GM23338 (cell line): Measurements from ENCODE around the gene STAP2. TPM values are rescaled to one million over a fixed set of nuclear protein-coding genes. Genes with fewer than 3 reads are reported as not detected.
A peak's percentile ranks its signal among the peaks of the same experiment; 100 is the strongest.

Source experiments
- ATAC-seq: fragments of 200-7000 bp; cut with Tn5 transposase; 3 replicates; pipeline ENCODE4 v1.9.1; 2020
- DNase-seq: peaks from one replicate; pipeline ENCODE4 v3.0.0-alpha.2; 2015; ENCODE audit warnings: low spot score
- H2AFZ ChIP-seq: fragments of 200-600 bp; sonication (generic); 2 replicates; pipeline ENCODE4 v1.8.0; 2016; ENCODE audit warnings: antibody characterized with exemption, mild to moderate bottlenecking, moderate library complexity
- H3F3A ChIP-seq: fragments of 200-600 bp; sonication (generic); replicated peaks from 2 replicates; pipeline ENCODE4 v1.8.0; 2017; ENCODE audit warnings: antibody characterized with exemption, mixed run types, low read depth
- H3K27ac ChIP-seq: fragments of 200-600 bp; sonication (generic); 2 replicates; pipeline ENCODE4 v1.6.1; 2016; ENCODE audit warnings: low read depth
- H3K27me3 ChIP-seq: fragments of 200-600 bp; sonication (generic); 2 replicates; pipeline ENCODE4 v1.8.0; 2016; ENCODE audit warnings: mild to moderate bottlenecking, mixed run types, moderate library complexity; ENCODE audit not compliant: insufficient read depth
- H3K36me3 ChIP-seq: fragments of 200-600 bp; sonication (generic); 2 replicates; pipeline ENCODE4 v1.8.0; 2016; ENCODE audit warnings: mild to moderate bottlenecking; ENCODE audit not compliant: insufficient read depth
- H3K4me1 ChIP-seq: fragments of 200-600 bp; sonication (generic); 2 replicates; pipeline ENCODE4 v1.8.0; 2016; ENCODE audit warnings: mild to moderate bottlenecking, moderate library complexity; ENCODE audit not compliant: insufficient read depth
- H3K4me2 ChIP-seq: fragments of 200-600 bp; sonication (generic); 2 replicates; pipeline ENCODE4 v1.7.1; 2017; ENCODE audit warnings: mixed run types
- H3K4me3 ChIP-seq: fragments of 200-600 bp; sonication (generic); 2 replicates; pipeline ENCODE4 v1.6.1; 2016; ENCODE audit warnings: mixed run types
- H3K79me2 ChIP-seq: fragments of 200-600 bp; sonication (generic); replicated peaks from 2 replicates; pipeline ENCODE4 v1.8.0; 2017; ENCODE audit warnings: mild to moderate bottlenecking; ENCODE audit not compliant: insufficient read depth
- H3K9me2 ChIP-seq: fragments of 200-600 bp; sonication (generic); 2 replicates; pipeline ENCODE4 v1.8.0; 2017; ENCODE audit not compliant: insufficient read depth
- H4K20me1 ChIP-seq: fragments of 200-600 bp; sonication (generic); replicated peaks from 2 replicates; pipeline ENCODE4 v1.8.0; 2017; ENCODE audit warnings: mild to moderate bottlenecking; ENCODE audit not compliant: insufficient read depth
- H3K27ac Mint-ChIP-seq: 2 replicates; pipeline ENCODE4 v1.8.0; 2020; ENCODE audit warnings: inconsistent platforms, mild to moderate bottlenecking, moderate library complexity, mixed read lengths
- H3K27me3 Mint-ChIP-seq: 3 replicates; pipeline ENCODE4 v1.8.0; 2022; ENCODE audit warnings: low read depth, mild to moderate bottlenecking, moderate library complexity, mixed read lengths, inconsistent platforms; ENCODE audit not compliant: insufficient read depth, poor library complexity
- H3K36me3 Mint-ChIP-seq: 3 replicates; pipeline ENCODE4 v1.8.0; 2021; ENCODE audit warnings: low read depth, mild to moderate bottlenecking, inconsistent platforms, moderate library complexity, mixed read lengths
- H3K4me1 Mint-ChIP-seq: 3 replicates; pipeline ENCODE4 v1.8.0; 2020; ENCODE audit warnings: mild to moderate bottlenecking, inconsistent platforms, mixed read lengths
- H3K4me3 Mint-ChIP-seq: 3 replicates; pipeline ENCODE4 v1.8.0; 2021; ENCODE audit warnings: moderate library complexity, mild to moderate bottlenecking, inconsistent platforms, mixed read lengths
- H3K9me3 Mint-ChIP-seq: 3 replicates; pipeline ENCODE4 v1.8.0; 2020; ENCODE audit warnings: moderate library complexity, mild to moderate bottlenecking, inconsistent platforms, mixed read lengths
- CREB1 ChIP-seq: fragments of 250-450 bp; sonication (Bioruptor Pico); IDR thresholded peaks from 2 replicates; pipeline ENCODE4 v1.5.0; 2020; ENCODE audit warnings: low read depth, mild to moderate bottlenecking, moderate library complexity
- CTCF ChIP-seq, 2 experiments: fragments of 200-600 bp in 1 of 2; sonication (generic) in 1 of 2; conservative IDR thresholded peaks; 2 replicates each; pipeline versions ENCODE4 v1.5.1 to v1.6.1; 2016 to 2017; ENCODE audit warnings: antibody characterized with exemption in 2 of 2, low read depth in 2 of 2, mild to moderate bottlenecking in 2 of 2, moderate library complexity in 1 of 2
- ETS1 ChIP-seq: IDR thresholded peaks from 2 replicates; pipeline ENCODE4 v1.6.1; 2016; ENCODE audit warnings: antibody characterized with exemption
- EZH2 ChIP-seq: fragments of 200-600 bp; sonication (generic); IDR thresholded peaks from one replicate; pipeline ENCODE4 v1.8.0; 2017; ENCODE audit warnings: antibody characterized with exemption, mild to moderate bottlenecking, low read depth; ENCODE audit not compliant: unreplicated experiment
- EZH2phosphoT487 ChIP-seq: fragments of 200-600 bp; sonication (generic); IDR thresholded peaks from one replicate; pipeline ENCODE4 v1.8.1; 2018; ENCODE audit warnings: antibody characterized with exemption; ENCODE audit not compliant: unreplicated experiment
- JUNB ChIP-seq: IDR thresholded peaks from one replicate; pipeline ENCODE4 v1.6.1; 2016; ENCODE audit warnings: antibody characterized with exemption; ENCODE audit not compliant: unreplicated experiment
- POLR2AphosphoS5 ChIP-seq: IDR thresholded peaks from 2 replicates; pipeline ENCODE4 v1.6.1; 2016; ENCODE audit warnings: antibody characterized with exemption, low read depth
- STAT1 ChIP-seq: IDR thresholded peaks from one replicate; pipeline ENCODE4 v1.6.1; 2016; ENCODE audit warnings: antibody characterized with exemption; ENCODE audit not compliant: unreplicated experiment
- ZNF114 ChIP-seq: fragments of 250-450 bp; sonication (Bioruptor Pico); IDR thresholded peaks from 2 replicates; pipeline ENCODE4 v1.5.0; 2020; ENCODE audit warnings: mild to moderate bottlenecking, moderate library complexity
- polyA plus RNA-seq: library from polyadenylated mRNA; unstranded; fragments of >200 nt; fragmentation: Nextera tagmentation; extraction: Ambion mirVana; gene quantifications from 2 replicates; pipeline ENCODE4 v1.2.1, GENCODE V29; 2016
- total RNA-seq: library from RNA; depleted of rRNA; stranded (reverse); fragments of >200 nt; shearing (Covaris generic); gene quantifications from 2 replicates; pipeline ENCODE4 v1.2.3, GENCODE V29; 2014

STAP2 gene
- total and polyA plus RNA-seq, 2 experiments from 2014 or later, result 15.1 to 20.7 TPM

- peaks cover 20% of the 10 kb centered on the region for H3K36me3 Mint-ChIP-seq
- Histone ChIP-seq H3K4me1 (no peaks in the 10 kb centered on the region; the same call in 1 of the 2 replicates), H3K9me2 (no peaks in the 10 kb centered on the region), H3K36me3 (no peaks in the 10 kb centered on the region), H4K20me1 (no peaks in the 10 kb centered on the region; the same call in 1 of the 2 replicates), H3K27ac (peak overlapping the region; percentile 55), H3F3A (peaks cover 26% of the 10 kb centered on the region), H3K79me2 (no peaks in the 10 kb centered on the region), H3K27me3 (no peaks in the 10 kb centered on the region), H3K4me2 (no peak overlapping the region), H3K4me3 (no peak overlapping the region), H2AFZ (no peak overlapping the region)
- H3K9me3 Mint-ChIP-seq, result no peaks in the 10 kb centered on the region
- ATAC-seq, result peak; percentile 21
- peak; percentile 69 for DNase-seq
- H3K27me3 Mint-ChIP-seq, result peaks cover 20% of the 10 kb centered on the region
- no peak overlapping the region for H3K27ac Mint-ChIP-seq
- no peak overlapping the region for H3K4me3 Mint-ChIP-seq
- peaks cover 7% of the 10 kb centered on the region; the same call in 1 of the 3 replicates for H3K4me1 Mint-ChIP-seq
- TF ChIP-seq ZNF114 (no peak), ETS1 (no peak), EZH2 (no peak), CTCF (conservative IDR thresholded peaks at IDR 0.05; ENCODE audit: low read depth in 2 of 2) (0 out of 4 replicates have a peak, but pooled peaks of 1 of the 2 experiments have one; percentile 0), EZH2phosphoT487 (no peak), CREB1 (CRISPR knock-in tag) (no peak), STAT1 (no peak), JUNB (no peak), POLR2AphosphoS5 (peak; percentile 2; the same call in 1 of the 2 replicates)
These were observed 22.8 kb upstream of the STAP2 start for GRCh38 chr19:4361152-4362046.

GRCh38 chr19:4360641-4361151, 22.1 kb upstream of the STAP2 start:
- TF ChIP-seq POLR2AphosphoS5, result peak; percentile 33
- TF ChIP-seq EZH2phosphoT487, result no peak
- H3K4me3 Mint-ChIP-seq, result peak overlapping the region; percentile 16; the same call in 1 of the 3 replicates

More at GRCh38 chr19:4360641-4361151, 22.1 kb upstream of the STAP2 start:
- no peak for DNase-seq
- Mint-ChIP-seq H3K27ac (0 out of 2 replicates have a peak overlapping the region, but pooled peaks have one; percentile 40), H3K4me1 (peaks cover 7% of the 10 kb centered on the region; the same call in 1 of the 3 replicates), H3K9me3 (no peaks in the 10 kb centered on the region), H3K36me3 (peaks cover 20% of the 10 kb centered on the region), H3K27me3 (peaks cover 20% of the 10 kb centered on the region)
- no peaks in the 10 kb centered on the region; the same call in 1 of the 2 replicates for H4K20me1 ChIP-seq
- peak overlapping the region; percentile 50 for H3K27ac ChIP-seq
- ATAC-seq, result peak; percentile 12
- H3K4me1 ChIP-seq, result no peaks in the 10 kb centered on the region; the same call in 1 of the 2 replicates
- H3K4me3 ChIP-seq, result no peak overlapping the region
- peaks cover 26% of the 10 kb centered on the region for H3F3A ChIP-seq
- no peaks in the 10 kb centered on the region for H3K9me2 ChIP-seq
- no peaks in the 10 kb centered on the region for H3K27me3 ChIP-seq
- no peak overlapping the region for H2AFZ ChIP-seq
- H3K4me2 ChIP-seq, result no peak overlapping the region
- H3K79me2 ChIP-seq, result no peaks in the 10 kb centered on the region
- H3K36me3 ChIP-seq, result no peaks in the 10 kb centered on the region
